ENCODE results near the gene SPRR1A. TPM values are rescaled to one million over a fixed set of nuclear protein-coding genes. Genes with fewer than 3 reads are reported as not detected.
A peak's percentile ranks its signal among the peaks of the same experiment; 100 is the strongest.

SPRR1A gene
- polyA plus RNA-seq, 3 donors, result not detected

GRCh38 chr1:153030895-153031294 lies 47.0 kb downstream of the SPRR1A start, which contains the start of gene SPRR1B:
TSS of gene SPRR1B (plus strand) at chr1:153031203. CDS start at chr1:153032346, 1,143 bp downstream.
- H3K4me1 ChIP-seq (ENCODE audit: control insufficient read depth in 1 of 2, insufficient read depth in 2 of 2, low read length in 2 of 2), result no peaks in the 10 kb centered on the region
- peaks cover 0 to 4% (median 0%) of the 10 kb centered on the region in 7 donors for H3K9me3 Mint-ChIP-seq
- H3K36me3 ChIP-seq (replicated peaks in 1 of 2; ENCODE audit: control insufficient read depth in 1 of 2, insufficient read depth in 2 of 2, low read length in 2 of 2), result no peaks in the 10 kb centered on the region
- H3K27ac Mint-ChIP-seq, result peak within 1 kb of the TSS in 1 of 7 donors; percentile 63
- H3K79me2 ChIP-seq (ENCODE audit: insufficient read depth, low read length), result no peaks in the 10 kb centered on the region
- no peaks in the 10 kb centered on the region for H3K9me3 ChIP-seq (replicated peaks in 1 of 2; ENCODE audit: control insufficient read depth in 1 of 2, insufficient read depth in 1 of 2, low read length in 2 of 2)
- no peak within 1 kb of the TSS for H3K4me3 Mint-ChIP-seq
- H3K27me3 Mint-ChIP-seq (ENCODE audit: low read depth in 3 of 3), result peaks cover 2 to 13% (median 3%) of the 10 kb centered on the region in 3 donors
- H3K27ac ChIP-seq (ENCODE audit: low read depth in 1 of 2, low read length in 2 of 2), result no peak within 1 kb of the TSS
- no peak within 1 kb of the TSS for H3K4me2 ChIP-seq (replicated peaks; ENCODE audit: extremely low read depth, low read length, poor library complexity, severe bottlenecking)
- H2AFZ ChIP-seq (ENCODE audit: insufficient read depth, low read depth, low read length, poor library complexity, severe bottlenecking), result no peak within 1 kb of the TSS
- no peak for TF ChIP-seq CTCF (IDR thresholded peaks at IDR 0.05)
- peaks cover 0 to 2% of the 10 kb centered on the region in 2 donors for H3K27me3 ChIP-seq (ENCODE audit: control insufficient read depth in 2 of 2, insufficient read depth in 2 of 2, low read length in 2 of 2)
- intact Hi-C loops (cut with micrococcal nuclease), result no loop called here
- H3K9ac ChIP-seq (ENCODE audit: insufficient read depth, low read length, poor library complexity, severe bottlenecking), result no peak within 1 kb of the TSS
- no peaks in the 10 kb centered on the region for H3K4me1 Mint-ChIP-seq
- H3K36me3 Mint-ChIP-seq, result no peaks in the 10 kb centered on the region
- H3K4me3 ChIP-seq (replicated peaks in 1 of 3; ENCODE audit: low read depth in 2 of 3, low read length in 3 of 3), result no peak within 1 kb of the TSS
- no peak for DNase-seq
- no peaks in the 10 kb centered on the region for H4K20me1 ChIP-seq (ENCODE audit: insufficient read depth, low read length)

DNA sequence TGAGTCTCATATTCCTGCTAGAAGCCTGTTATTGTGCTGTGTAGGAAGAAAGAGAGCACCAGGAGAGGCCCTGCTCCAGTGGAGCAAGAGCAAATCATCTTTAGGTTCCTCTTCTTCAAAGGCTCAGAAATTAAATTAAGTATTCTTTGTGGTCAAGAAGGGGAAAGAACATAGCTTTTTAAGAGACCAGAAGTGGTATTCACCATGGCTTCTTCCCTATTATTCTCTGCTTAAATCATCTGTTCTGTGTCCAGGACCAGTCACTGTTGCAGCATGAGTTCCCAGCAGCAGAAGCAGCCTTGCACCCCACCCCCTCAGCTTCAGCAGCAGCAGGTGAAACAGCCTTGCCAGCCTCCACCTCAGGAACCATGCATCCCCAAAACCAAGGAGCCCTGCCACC lies 48.2 kb downstream of the SPRR1A start:
- intact Hi-C loops (cut with micrococcal nuclease), result no loop called here
- no peak overlapping the region for H3K4me3 ChIP-seq (replicated peaks in 1 of 3; ENCODE audit: low read depth in 2 of 3, low read length in 3 of 3)
- no peak overlapping the region for H3K27ac Mint-ChIP-seq
- no peak overlapping the region for H3K4me3 Mint-ChIP-seq
- H3K27me3 ChIP-seq (ENCODE audit: control insufficient read depth in 2 of 2, insufficient read depth in 2 of 2, low read length in 2 of 2), result no peaks in the 10 kb centered on the region
- no peak for DNase-seq
- no peak overlapping the region for H2AFZ ChIP-seq (ENCODE audit: insufficient read depth, low read depth, low read length, poor library complexity, severe bottlenecking)
- no peaks in the 10 kb centered on the region for H3K79me2 ChIP-seq (ENCODE audit: insufficient read depth, low read length)
- no peaks in the 10 kb centered on the region for H3K4me1 ChIP-seq (ENCODE audit: control insufficient read depth in 1 of 2, insufficient read depth in 2 of 2, low read length in 2 of 2)
- peaks cover 2 to 13% (median 7%) of the 10 kb centered on the region in 3 donors for H3K27me3 Mint-ChIP-seq (ENCODE audit: low read depth in 3 of 3)
- no peak for TF ChIP-seq CTCF (IDR thresholded peaks at IDR 0.05)
- H3K9ac ChIP-seq (ENCODE audit: insufficient read depth, low read length, poor library complexity, severe bottlenecking), result no peak overlapping the region
- H3K9me3 ChIP-seq (replicated peaks in 1 of 2; ENCODE audit: control insufficient read depth in 1 of 2, insufficient read depth in 1 of 2, low read length in 2 of 2), result no peaks in the 10 kb centered on the region
- peaks cover 0 to 4% (median 0%) of the 10 kb centered on the region in 7 donors for H3K9me3 Mint-ChIP-seq
- no peaks in the 10 kb centered on the region for H3K4me1 Mint-ChIP-seq
- no peaks in the 10 kb centered on the region for H3K36me3 Mint-ChIP-seq
- no peak overlapping the region for H3K4me2 ChIP-seq (replicated peaks; ENCODE audit: extremely low read depth, low read length, poor library complexity, severe bottlenecking)
- H3K27ac ChIP-seq (ENCODE audit: low read depth in 1 of 2, low read length in 2 of 2), result no peak overlapping the region
- H4K20me1 ChIP-seq (ENCODE audit: insufficient read depth, low read length), result no peaks in the 10 kb centered on the region
- no peaks in the 10 kb centered on the region for H3K36me3 ChIP-seq (replicated peaks in 1 of 2; ENCODE audit: control insufficient read depth in 1 of 2, insufficient read depth in 2 of 2, low read length in 2 of 2)
